ENCODE measurements around the gene OGFOD2.

- TF ChIP-seq POLR2A (IDR thresholded peaks at IDR 0.05) = no peak
- TF ChIP-seq CTCF (IDR thresholded peaks at IDR 0.05) = no peak
These were observed 47.2 kb upstream of the OGFOD2 start for GRCh38 chr12:122927756-122928403.
